Chondrocyte (in vitro differentiated cells): ENCODE results near the gene PPP1R12C. TPM values are rescaled to one million over a fixed set of nuclear protein-coding genes. Genes with fewer than 3 reads are reported as not detected.

ENCODE experiments used
- DNase-seq: peaks from one replicate; pipeline ENCODE4 v3.0.0; 2021; ENCODE audit warnings: mixed read lengths, low spot score
- H3K27ac Mint-ChIP-seq: one replicate; pipeline ENCODE4 v1.8.0; 2021; ENCODE audit warnings: mild to moderate bottlenecking, moderate library complexity, mixed read lengths; ENCODE audit not compliant: unreplicated experiment
- H3K27me3 Mint-ChIP-seq: 2 replicates; pipeline ENCODE4 v1.8.0; 2021; ENCODE audit warnings: low read depth, mixed read lengths
- H3K36me3 Mint-ChIP-seq: 2 replicates; pipeline ENCODE4 v1.8.0; 2021; ENCODE audit warnings: low read depth, mixed read lengths
- H3K4me1 Mint-ChIP-seq: 2 replicates; pipeline ENCODE4 v1.8.0; 2021; ENCODE audit warnings: low read depth, mild to moderate bottlenecking, mixed read lengths
- H3K4me3 Mint-ChIP-seq: one replicate; pipeline ENCODE4 v1.8.0; 2021; ENCODE audit warnings: mild to moderate bottlenecking, moderate library complexity, mixed read lengths; ENCODE audit not compliant: unreplicated experiment
- H3K9me3 Mint-ChIP-seq: 2 replicates; pipeline ENCODE4 v1.8.0; 2021; ENCODE audit warnings: low read depth, mixed read lengths
- total RNA-seq: library from RNA; stranded (reverse); gene quantifications from 3 replicates; pipeline ENCODE4 v1.2.1, GENCODE V29; 2021
- TF ChIP-seq, protein P1 (sequence below): fragments of 200-600 bp; sonication (generic); IDR thresholded peaks from 2 replicates; pipeline ENCODE4 v1.5.0; 2021; ENCODE audit warnings: antibody characterized with exemption, mild to moderate bottlenecking, moderate library complexity

Gene PPP1R12C
- total RNA-seq, 1 donor from 2014 or later: 103 TPM

DNA sequence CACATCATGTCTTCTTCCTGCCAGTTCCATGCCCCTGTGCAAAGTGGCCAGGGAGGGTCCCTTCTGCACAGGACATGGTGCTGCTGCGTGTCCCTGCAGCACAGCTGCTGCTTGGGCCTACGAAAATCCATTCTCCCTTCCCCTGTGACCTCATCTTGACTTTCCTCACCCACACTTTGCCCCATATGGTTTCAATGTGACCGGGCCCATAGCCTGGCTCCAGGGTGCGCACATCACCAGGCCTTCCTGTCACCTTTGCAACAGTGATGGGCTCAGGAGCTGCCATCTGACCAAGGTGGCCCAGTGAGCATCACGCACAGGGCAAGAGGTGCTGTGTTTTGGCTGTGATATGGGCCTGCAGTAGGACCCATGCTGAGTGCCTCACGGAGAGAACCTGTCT, 10.8 kb downstream of the PPP1R12C start:
- H3K9me3 Mint-ChIP-seq: no peaks in the 10 kb centered on the region
- peak; percentile 20 for DNase-seq
- peak overlapping the region; percentile 47 for H3K27ac Mint-ChIP-seq
- no peak overlapping the region for H3K4me3 Mint-ChIP-seq
- peaks cover 24% of the 10 kb centered on the region for H3K36me3 Mint-ChIP-seq
- no peaks in the 10 kb centered on the region for H3K27me3 Mint-ChIP-seq
- peaks cover 6% of the 10 kb centered on the region for H3K4me1 Mint-ChIP-seq
- TF ChIP-seq, protein P1, sequence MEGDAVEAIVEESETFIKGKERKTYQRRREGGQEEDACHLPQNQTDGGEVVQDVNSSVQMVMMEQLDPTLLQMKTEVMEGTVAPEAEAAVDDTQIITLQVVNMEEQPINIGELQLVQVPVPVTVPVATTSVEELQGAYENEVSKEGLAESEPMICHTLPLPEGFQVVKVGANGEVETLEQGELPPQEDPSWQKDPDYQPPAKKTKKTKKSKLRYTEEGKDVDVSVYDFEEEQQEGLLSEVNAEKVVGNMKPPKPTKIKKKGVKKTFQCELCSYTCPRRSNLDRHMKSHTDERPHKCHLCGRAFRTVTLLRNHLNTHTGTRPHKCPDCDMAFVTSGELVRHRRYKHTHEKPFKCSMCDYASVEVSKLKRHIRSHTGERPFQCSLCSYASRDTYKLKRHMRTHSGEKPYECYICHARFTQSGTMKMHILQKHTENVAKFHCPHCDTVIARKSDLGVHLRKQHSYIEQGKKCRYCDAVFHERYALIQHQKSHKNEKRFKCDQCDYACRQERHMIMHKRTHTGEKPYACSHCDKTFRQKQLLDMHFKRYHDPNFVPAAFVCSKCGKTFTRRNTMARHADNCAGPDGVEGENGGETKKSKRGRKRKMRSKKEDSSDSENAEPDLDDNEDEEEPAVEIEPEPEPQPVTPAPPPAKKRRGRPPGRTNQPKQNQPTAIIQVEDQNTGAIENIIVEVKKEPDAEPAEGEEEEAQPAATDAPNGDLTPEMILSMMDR: no peak

DNA sequence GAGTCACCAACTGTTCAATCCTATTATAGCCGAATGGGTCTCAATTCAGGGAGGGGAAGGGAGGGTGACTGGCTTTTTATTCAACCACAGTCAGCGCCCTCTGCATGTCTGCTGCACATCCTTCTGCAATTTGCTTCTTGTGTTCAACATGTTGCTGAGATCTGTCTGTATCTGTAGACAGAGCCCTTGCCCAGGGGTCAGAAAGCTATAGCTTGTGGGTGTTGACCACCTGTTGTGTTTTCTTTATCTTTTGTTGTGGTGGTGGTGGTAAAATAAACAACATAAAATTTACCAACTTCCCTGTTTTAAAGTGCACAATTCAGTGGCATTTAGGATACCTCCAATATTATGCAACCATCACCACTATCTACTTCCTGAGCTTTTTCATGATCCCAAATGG, 12.2 kb downstream of the PPP1R12C start:
- H3K9me3 Mint-ChIP-seq: no peaks in the 10 kb centered on the region
- TF ChIP-seq, protein P1: no peak
- H3K36me3 Mint-ChIP-seq: peaks cover 25% of the 10 kb centered on the region
- no peaks in the 10 kb centered on the region for H3K27me3 Mint-ChIP-seq
- no peak overlapping the region for H3K4me3 Mint-ChIP-seq
- DNase-seq: peak; percentile 2
- H3K4me1 Mint-ChIP-seq: peaks cover 4% of the 10 kb centered on the region
- no peak overlapping the region for H3K27ac Mint-ChIP-seq

DNA sequence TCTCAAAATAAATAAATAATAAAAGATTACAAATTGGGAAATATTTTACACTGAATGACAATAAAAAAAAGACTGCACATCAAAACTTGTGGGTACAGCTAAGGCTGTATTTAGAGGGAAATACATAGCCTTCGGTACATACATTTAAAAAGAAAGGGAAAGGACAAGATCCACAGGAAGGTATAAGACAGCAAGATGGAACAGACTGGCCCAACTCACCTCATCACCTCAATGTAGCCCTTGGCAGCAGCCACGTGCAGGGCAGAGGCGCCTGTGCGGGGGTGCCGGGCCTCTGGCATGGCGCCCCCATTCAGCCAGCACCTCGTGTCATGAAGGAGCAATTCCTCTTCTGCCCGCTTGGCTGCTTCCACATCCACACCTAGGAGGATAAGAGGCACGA, 14.2 kb downstream of the PPP1R12C start:
- H3K4me3 Mint-ChIP-seq: no peak overlapping the region
- no peaks in the 10 kb centered on the region for H3K27me3 Mint-ChIP-seq
- no peak overlapping the region for H3K27ac Mint-ChIP-seq
- no peaks in the 10 kb centered on the region for H3K4me1 Mint-ChIP-seq
- TF ChIP-seq, protein P1: no peak
- peak; percentile 60 for DNase-seq
- H3K36me3 Mint-ChIP-seq: peaks cover 24% of the 10 kb centered on the region
- H3K9me3 Mint-ChIP-seq: no peaks in the 10 kb centered on the region

DNA sequence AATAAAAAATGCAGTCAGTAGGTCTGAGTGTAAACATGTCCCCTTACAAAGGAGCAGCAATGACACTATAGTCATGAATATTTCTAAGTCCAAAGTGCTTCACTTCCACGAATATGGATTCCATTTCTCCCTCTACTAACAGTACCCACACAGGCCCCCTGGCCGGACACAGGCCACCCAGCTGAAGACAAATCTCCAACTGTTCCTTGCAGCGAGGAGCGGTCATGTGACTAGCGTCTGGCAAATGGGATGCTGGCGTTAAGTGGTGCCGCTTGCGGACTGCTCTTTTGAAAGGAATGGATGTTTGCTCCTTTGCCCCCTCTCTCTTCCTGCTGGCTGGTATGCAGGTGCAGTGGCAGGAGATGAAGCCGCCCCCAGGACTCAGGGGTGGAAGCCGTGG, 16.2 kb downstream of the PPP1R12C start:
- Mint-ChIP-seq H3K4me3 (no peak overlapping the region), H3K36me3 (peaks cover 22% of the 10 kb centered on the region), H3K27ac (no peak overlapping the region), H3K27me3 (no peaks in the 10 kb centered on the region), H3K9me3 (no peaks in the 10 kb centered on the region), H3K4me1 (no peaks in the 10 kb centered on the region)
- no peak for DNase-seq
- TF ChIP-seq, protein P1: no peak

DNA sequence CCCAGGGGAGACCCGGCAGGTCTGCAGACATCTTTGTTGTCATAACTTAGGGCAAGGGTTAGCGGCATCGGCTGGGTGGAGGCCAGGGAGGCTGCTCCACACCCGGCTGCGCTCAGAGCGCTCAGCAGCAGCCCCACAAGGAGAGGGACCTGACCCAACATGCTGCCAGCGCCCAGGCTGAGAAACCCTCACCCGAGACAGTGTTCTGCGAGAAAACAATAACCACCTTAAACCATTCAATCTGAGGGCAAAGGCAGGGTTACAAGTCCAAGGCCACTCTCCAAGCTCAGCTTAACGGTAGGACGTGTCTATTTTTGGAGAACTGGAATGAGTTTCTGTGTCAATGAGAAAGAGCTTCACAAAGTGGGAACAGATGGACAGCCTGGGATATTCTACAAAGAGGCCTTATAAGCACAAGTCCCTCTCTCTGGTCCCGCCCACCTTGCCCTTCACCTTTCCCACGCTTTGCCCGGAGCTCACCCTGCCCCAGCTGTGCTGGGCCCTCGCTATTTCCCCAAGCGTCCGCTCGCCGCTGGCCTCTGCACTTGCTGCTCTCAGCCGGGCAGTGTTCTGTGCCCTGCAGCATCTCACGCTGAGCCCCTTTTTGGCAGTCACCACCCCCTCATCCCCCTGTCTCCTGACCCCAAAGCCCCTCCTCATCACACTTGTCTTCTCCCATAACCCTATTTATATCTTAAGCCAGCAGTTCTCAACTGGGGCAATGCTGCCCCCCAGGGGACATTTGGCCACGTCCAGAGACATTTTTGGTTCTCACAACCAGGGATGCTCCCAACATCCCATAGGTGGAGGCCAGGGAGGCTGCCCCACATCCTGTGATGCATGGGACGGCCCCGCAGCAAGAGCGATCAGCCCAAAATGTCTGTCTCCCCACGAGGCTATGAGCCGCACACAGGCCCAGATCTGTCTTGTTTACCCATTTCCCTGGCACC, 17.6 kb downstream of the PPP1R12C start:
- H3K4me1 Mint-ChIP-seq: no peaks in the 10 kb centered on the region
- TF ChIP-seq, protein P1: peak; percentile 53
- H3K27ac Mint-ChIP-seq: no peak overlapping the region
- H3K4me3 Mint-ChIP-seq: no peak overlapping the region
- no peaks in the 10 kb centered on the region for H3K27me3 Mint-ChIP-seq
- no peaks in the 10 kb centered on the region for H3K9me3 Mint-ChIP-seq
- H3K36me3 Mint-ChIP-seq: peaks cover 19% of the 10 kb centered on the region
- DNase-seq: no peak
